Neural progenitor cell (in vitro differentiated cells): ENCODE data around the gene CCDC120.

Source experiments
- EZH2 ChIP-seq: fragments of 200-600 bp; sonication (generic); IDR thresholded peaks from 2 replicates; pipeline ENCODE4 v1.6.1; 2017; ENCODE audit warnings: antibody characterized with exemption, mild to moderate bottlenecking, moderate library complexity
- EZH2phosphoT487 ChIP-seq: fragments of 200-600 bp; sonication (generic); IDR thresholded peaks from 2 replicates; pipeline ENCODE4 v1.6.1; 2017; ENCODE audit warnings: antibody characterized with exemption
- TF ChIP-seq, protein P1 (sequence below): fragments of 200-600 bp; sonication (generic); IDR thresholded peaks from 2 replicates; pipeline ENCODE4 v1.5.1; 2017; ENCODE audit warnings: antibody characterized with exemption, mild to moderate bottlenecking

DNA sequence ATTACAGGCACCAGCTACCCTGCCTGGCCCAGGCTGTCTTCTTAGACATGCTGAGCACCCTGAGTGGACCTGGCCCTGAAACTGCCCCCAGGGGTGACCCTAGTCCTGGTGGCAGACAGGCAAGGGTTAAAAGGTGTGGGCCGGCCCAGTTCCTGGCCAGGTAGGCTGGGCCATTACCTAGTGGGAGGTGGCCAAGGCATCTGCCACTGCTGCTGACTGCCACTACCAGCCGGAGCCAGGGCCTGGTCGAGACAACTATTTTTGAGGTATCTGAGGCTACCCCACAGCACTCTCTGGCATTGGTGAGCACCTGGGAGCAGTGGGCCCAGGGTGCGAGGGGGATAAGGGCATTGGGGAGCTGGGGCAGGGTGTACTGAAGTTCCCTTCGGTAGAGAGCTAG lies at the start of gene CCDC120:
- TF ChIP-seq, protein P1, sequence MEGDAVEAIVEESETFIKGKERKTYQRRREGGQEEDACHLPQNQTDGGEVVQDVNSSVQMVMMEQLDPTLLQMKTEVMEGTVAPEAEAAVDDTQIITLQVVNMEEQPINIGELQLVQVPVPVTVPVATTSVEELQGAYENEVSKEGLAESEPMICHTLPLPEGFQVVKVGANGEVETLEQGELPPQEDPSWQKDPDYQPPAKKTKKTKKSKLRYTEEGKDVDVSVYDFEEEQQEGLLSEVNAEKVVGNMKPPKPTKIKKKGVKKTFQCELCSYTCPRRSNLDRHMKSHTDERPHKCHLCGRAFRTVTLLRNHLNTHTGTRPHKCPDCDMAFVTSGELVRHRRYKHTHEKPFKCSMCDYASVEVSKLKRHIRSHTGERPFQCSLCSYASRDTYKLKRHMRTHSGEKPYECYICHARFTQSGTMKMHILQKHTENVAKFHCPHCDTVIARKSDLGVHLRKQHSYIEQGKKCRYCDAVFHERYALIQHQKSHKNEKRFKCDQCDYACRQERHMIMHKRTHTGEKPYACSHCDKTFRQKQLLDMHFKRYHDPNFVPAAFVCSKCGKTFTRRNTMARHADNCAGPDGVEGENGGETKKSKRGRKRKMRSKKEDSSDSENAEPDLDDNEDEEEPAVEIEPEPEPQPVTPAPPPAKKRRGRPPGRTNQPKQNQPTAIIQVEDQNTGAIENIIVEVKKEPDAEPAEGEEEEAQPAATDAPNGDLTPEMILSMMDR, result no peak
- TF ChIP-seq EZH2 (no peak), EZH2phosphoT487 (no peak)
